Suprapubic skin (tissue), 4 donors: ENCODE results near the gene SETD7.

Experiments
- EP300 ChIP-seq: sonication (generic); formaldehyde crosslinking; IDR thresholded peaks from one replicate; pipeline ENCODE4 v1.6.1; 2017; ENCODE audit warnings: antibody characterized with exemption
- POLR2A ChIP-seq, 2 donors: fragments of 450-650 bp; IDR thresholded peaks; one replicate each; pipeline ENCODE4 v1.6.1; 2017; ENCODE audit warnings: antibody characterized with exemption in 2 of 2, mild to moderate bottlenecking in 2 of 2, moderate library complexity in 2 of 2
- POLR2AphosphoS5 ChIP-seq, 3 donors: sonication (generic); formaldehyde crosslinking; IDR thresholded peaks; one replicate each; pipeline ENCODE4 v1.6.1; 2017; ENCODE audit warnings: antibody characterized with exemption in 3 of 3
- TF ChIP-seq, protein P1 (sequence below), 2 donors: fragments of 200-600 bp in 1 of 2; fragments of 450-650 bp in 1 of 2; sonication (generic) in 1 of 2; IDR thresholded peaks; one replicate each; pipeline ENCODE4 v1.5.1; 2016 to 2019; ENCODE audit warnings: antibody characterized with exemption in 2 of 2, mild to moderate bottlenecking in 1 of 2, moderate library complexity in 1 of 2

DNA sequence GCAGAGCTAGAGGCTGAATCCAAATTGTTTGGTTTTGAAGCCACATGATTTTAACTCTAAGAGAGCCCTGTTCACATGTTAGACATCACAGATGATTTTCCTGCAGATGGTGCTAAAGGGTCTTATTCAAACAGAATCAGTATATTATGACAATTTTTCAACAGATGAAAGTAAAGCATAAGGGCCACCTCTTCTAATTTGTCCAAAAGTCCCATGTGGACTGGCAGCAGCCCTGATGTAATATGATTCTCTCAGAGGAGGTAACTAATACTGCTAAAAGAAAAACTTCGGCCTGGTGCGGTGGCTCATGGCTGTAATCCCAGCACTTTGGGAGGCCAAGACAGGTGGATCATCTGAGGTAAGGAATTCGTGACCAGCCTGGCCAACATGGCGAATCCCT, 26.0 kb upstream of the SETD7 start:
- TF ChIP-seq, protein P1, sequence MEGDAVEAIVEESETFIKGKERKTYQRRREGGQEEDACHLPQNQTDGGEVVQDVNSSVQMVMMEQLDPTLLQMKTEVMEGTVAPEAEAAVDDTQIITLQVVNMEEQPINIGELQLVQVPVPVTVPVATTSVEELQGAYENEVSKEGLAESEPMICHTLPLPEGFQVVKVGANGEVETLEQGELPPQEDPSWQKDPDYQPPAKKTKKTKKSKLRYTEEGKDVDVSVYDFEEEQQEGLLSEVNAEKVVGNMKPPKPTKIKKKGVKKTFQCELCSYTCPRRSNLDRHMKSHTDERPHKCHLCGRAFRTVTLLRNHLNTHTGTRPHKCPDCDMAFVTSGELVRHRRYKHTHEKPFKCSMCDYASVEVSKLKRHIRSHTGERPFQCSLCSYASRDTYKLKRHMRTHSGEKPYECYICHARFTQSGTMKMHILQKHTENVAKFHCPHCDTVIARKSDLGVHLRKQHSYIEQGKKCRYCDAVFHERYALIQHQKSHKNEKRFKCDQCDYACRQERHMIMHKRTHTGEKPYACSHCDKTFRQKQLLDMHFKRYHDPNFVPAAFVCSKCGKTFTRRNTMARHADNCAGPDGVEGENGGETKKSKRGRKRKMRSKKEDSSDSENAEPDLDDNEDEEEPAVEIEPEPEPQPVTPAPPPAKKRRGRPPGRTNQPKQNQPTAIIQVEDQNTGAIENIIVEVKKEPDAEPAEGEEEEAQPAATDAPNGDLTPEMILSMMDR (IDR thresholded peaks at IDR 0.05), result no peak
- no peak for TF ChIP-seq POLR2A (IDR thresholded peaks at IDR 0.05)
- no peak for TF ChIP-seq EP300
- no peak for TF ChIP-seq POLR2AphosphoS5 (IDR thresholded peaks at IDR 0.05)
